NCI-H1417 (cell line): ENCODE measurements around the gene SMARCA2.

Experiments used
- DNase-seq, 3 experiments: peaks; one replicate each; lab custom pipeline; 2025; lab: John Stamatoyannopoulos, UW

The SMARCA2 gene

DNA sequence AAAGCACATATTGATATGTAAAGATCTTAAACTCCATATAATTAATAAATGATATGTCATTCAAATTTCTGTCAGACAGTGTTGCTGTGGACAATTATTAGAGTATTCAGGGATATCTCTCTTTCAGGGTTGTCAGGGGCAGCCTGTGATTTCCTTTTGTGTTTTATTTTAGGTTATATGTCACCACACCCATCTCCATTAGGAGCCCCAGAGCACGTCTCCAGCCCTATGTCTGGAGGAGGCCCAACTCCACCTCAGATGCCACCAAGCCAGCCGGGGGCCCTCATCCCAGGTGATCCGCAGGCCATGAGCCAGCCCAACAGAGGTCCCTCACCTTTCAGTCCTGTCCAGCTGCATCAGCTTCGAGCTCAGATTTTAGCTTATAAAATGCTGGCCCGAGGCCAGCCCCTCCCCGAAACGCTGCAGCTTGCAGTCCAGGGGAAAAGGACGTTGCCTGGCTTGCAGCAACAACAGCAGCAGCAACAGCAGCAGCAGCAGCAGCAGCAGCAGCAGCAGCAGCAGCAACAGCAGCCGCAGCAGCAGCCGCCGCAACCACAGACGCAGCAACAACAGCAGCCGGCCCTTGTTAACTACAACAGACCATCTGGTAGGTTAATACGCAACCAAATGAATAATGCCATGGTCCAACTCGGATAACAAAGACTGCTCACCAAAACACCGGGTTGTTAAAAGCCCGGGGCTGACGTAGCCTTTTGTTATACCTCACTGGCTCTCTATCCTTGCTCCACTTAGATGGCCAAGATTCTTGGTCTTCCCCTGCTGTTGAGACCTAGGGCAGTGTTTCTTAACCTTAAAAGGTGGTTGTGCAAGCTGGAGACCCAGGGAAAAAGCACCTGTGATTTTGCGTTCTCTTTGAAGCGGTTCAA is 24.4 kb downstream of the SMARCA2 start:
- peak in 1 of 3 experiments; percentile 10 for DNase-seq

DNA sequence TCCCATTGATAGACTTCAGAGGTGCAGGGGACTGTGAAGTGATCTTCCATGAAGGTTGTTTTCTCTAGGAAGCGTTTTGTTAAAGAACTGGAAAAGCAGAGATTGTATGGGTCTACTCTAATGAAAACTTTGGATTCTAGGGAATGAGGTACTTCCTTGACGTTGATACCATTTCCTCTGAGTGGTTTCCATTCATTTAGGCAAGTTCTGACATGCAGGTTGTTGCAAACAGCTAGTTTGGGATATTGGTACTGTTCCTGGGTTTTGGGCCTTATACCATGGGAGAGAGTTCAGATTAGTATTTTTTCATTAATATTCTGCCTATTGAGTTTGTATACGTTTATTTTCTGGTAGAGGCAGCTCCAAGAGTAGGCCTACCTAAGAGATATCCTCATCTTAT is 25.7 kb downstream of the SMARCA2 start:
- no peak for DNase-seq

DNA sequence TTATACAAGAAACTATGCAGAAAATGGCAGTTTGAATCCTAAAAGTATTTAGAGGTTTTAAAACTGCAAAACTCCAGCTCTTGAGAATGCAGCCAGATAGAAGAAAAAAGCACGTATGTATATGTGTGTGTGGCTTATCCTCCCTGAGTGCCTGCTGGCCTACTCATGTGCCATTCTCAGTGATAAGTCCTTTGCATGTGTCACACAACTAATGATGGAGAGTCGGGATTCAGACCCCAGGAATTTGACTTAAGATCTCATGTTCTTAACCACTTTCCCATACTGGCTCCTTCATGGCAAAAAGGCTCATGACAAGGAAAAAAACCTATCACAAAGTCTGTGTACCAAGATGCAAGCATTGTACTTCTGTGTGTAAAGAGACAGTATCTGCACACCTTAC is 26.6 kb downstream of the SMARCA2 start:
- DNase-seq: no peak

DNA sequence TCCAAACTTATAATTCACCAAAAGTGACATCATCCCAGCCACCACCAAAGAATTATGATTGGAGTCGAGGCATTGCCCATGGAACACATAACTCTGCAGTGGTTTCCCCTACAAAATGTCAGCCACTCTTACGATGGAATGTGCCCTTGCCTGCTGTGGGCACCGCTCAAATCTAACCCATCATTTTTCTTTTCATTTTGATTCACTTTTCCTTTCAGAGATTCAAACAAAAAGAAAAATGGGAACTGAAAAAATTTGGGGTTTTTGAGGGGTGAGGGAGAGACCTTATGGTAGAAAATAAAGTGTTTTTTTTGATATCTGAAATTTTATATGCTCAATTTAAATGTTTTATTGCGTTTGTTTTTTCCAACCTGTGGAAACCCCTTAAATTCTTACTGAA is 28.1 kb downstream of the SMARCA2 start:
- DNase-seq: no peak

DNA sequence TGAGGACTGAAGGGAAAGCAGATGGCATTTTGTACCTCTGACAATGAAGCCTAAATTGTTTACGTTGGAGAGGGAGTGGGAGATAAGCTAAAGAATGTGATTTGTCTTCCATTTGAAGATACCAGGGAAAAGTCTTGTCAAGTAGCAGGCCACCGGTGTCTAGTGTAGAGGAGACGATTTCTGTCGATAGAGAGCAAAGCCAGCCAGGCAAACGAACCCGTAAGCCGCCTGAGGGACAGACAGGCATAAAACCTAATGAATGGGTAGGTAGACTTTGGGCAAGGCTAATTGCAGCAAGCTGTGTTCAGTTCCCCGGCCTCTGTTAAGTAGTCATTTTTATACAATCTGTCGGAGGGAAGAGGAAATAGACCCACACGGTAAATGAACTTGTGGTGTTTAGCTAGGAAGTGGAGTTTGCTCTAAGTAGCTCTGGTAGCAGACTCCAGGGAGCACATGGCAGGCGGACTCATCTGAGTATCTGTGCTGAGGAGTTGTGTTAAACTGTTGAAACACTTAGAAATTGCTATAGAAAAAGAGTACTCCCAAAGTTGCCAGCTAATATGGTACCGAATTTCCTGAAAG is 28.8 kb downstream of the SMARCA2 start:
- DNase-seq: no peak

DNA sequence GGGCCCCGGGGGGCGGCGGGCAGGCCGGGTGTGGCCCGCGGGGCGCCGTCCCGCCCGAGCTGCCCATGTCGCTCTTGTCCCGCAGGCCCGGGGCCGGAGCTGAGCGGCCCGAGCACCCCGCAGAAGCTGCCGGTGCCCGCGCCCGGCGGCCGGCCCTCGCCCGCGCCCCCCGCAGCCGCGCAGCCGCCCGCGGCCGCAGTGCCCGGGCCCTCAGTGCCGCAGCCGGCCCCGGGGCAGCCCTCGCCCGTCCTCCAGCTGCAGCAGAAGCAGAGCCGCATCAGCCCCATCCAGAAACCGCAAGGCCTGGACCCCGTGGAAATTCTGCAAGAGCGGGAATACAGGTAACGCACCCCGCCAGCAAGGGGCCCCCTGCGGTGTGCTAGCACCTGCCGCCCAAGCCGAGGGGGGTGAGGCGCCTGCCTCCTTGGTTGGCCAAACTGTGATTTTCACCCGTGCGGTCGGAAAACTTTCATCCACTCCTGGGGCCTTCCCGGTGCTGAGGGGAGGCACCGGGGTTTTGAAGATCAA is 32.1 kb downstream of the SMARCA2 start:
- no peak for DNase-seq

DNA sequence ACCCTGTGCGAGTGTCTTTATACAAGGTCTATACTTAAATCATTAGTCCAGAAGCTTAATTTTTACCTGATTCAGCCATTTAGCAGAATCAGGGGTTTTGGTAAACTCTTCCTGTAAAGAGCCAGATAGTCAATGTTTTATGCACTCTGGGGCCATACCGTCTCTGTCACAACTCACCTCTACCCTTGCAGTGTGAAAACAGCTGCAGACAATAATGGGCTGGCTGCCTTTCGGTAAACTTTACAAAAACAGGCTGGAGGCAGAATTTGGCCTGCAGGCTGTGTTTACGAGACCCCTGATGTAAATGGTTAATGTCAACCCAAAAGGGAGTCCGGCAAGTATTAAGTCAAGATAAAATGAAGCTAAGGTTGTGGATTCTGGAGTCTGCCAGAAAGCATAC is 32.8 kb downstream of the SMARCA2 start:
- no peak for DNase-seq

DNA sequence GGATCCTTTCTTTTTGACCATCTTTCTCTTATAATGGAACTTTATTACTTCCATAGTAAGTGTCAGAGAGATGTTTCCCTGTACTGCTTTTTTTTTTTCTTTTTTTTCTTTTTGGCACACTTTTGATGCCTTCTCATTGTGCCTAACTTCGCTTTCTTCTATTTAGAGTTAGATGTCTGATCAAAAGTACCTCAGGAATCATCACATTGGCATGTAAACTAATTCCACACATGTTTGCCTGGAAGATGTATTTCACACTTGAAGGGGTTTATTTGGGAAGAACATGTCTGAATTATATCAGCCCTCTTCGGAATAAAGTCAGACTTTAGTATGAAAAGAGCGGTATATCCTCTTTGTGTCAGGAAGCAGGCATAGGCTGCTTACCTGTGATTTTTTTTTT is 35.1 kb downstream of the SMARCA2 start:
- no peak for DNase-seq

DNA sequence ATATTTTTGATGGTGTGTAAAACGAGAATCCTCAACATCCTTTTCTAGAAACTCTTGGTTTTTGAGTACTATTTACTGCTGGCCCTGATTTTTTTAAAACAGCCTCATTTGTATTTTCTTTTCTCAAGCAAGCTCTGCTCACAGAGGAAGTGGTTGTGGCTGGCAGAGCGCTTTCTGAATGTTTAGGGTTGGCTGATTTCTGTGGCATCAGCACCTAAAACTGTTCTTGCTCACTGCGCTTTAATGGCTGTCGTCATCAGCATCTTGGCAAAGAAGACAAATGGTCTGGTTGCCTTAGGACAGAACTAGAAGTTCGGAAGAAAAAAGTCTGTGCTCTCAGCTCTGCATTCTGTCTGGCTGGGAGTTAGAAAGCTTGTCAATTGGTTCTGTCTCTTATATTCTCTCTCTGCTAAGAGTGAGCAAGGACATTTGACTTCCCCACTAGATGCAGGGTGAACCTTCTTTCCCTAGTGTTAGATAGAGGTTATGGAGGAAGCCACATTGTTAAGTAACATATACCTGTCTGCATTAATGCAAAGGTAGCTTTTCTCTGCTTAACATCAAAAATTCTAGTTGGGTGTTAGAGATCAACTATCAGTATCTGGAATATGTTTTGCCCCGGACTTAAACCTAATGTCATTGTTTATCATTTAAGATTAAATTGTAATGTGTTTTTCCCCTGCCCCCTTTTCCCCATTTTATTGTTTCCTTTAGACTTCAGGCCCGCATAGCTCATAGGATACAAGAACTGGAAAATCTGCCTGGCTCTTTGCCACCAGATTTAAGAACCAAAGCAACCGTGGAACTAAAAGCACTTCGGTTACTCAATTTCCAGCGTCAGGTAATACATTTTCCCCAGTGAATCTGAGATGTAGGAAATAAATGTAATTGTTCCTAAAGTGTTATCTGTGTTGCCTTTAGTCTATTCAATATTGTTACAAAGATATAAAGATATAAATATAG is 39.0 kb downstream of the SMARCA2 start:
- no peak for DNase-seq

DNA sequence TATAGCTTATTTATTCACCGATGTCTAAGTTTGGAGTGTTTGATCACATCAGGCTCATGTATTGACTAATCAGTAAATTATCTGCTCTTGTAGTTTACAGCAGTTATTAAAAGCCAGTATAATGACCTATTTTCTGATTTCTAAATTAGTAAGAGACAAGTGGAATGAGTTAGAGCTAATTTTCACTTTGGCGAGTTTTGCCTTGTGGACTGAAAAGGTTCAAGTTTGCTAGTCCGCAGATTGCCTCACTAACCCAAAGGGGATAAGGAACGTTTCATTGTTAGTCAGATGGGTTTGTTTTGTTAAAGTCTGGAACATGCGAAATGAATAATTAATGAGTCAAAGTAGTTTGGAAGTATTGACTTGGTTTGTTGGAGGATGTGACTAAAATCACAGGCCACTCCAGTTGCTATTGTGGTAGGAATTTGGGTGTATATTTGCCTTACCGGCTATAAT is 40.1 kb downstream of the SMARCA2 start:
- DNase-seq: no peak

DNA sequence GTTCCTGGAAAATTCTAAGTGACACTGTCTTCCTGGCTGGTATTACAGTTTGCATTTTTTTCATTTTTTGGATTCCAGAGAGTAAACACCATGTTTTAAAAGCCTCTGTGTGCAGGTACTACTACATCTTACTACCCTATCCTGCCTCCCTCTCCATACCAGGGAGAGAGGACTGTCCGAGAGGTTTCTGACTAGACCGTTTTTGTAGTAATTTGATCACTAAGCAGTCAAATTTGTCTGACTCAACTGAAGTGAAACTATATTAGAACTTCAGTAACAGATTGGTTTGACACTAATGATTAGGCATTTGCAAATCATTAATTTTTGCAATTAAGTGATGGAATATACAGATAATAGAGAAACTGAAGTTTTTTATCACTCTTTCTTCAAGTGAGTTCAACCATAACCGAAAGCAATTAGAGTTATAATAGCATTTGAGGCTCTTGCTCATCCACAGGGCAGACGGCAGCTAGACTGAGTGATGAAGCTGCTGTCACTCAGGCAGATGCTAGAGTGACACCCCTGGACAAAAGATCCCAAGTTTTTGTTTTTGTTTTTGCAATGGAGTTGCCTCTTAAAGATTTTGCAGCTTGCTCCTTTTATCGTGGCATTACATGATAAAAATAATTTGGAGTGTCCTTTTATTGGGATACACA is 44.3 kb downstream of the SMARCA2 start:
- no peak for DNase-seq

DNA sequence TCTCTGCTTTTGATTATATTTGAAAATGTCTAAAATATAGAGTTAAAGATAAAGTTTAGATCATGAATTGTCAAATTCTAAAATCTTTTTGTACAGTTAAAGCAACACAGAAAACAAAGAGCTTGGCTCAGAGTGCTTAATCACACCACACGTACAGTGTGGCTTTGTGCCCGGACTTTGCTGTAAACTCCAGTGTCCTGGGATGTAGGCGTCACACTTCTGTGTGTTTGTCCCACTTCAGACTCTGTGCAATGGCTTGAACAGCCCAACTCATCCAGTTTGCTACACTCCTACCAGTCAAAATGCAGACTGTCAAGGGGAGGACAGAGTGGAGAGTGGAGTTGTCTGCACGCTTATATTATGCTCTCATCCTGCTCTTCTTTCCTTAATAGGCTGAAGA is 45.3 kb downstream of the SMARCA2 start:
- DNase-seq: no peak

DNA sequence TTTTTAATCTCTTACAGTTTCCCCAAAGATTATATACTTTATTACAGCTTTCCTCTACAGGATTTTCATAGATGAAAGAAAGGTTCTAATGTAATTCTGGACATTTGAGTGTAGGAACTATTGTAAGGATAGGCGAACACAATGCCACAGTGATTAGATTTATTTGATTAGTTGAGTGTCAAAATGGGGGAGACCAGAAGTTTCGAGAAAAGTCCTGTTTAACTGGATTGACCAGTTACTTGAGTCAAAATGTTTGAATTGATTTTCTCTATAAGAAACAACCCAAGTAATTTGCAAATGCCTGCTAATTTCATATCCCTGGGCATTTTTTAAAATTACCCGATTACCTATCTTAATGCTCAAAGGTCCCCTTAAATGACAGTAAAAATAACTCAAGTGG is 50.6 kb downstream of the SMARCA2 start:
- no peak for DNase-seq

DNA sequence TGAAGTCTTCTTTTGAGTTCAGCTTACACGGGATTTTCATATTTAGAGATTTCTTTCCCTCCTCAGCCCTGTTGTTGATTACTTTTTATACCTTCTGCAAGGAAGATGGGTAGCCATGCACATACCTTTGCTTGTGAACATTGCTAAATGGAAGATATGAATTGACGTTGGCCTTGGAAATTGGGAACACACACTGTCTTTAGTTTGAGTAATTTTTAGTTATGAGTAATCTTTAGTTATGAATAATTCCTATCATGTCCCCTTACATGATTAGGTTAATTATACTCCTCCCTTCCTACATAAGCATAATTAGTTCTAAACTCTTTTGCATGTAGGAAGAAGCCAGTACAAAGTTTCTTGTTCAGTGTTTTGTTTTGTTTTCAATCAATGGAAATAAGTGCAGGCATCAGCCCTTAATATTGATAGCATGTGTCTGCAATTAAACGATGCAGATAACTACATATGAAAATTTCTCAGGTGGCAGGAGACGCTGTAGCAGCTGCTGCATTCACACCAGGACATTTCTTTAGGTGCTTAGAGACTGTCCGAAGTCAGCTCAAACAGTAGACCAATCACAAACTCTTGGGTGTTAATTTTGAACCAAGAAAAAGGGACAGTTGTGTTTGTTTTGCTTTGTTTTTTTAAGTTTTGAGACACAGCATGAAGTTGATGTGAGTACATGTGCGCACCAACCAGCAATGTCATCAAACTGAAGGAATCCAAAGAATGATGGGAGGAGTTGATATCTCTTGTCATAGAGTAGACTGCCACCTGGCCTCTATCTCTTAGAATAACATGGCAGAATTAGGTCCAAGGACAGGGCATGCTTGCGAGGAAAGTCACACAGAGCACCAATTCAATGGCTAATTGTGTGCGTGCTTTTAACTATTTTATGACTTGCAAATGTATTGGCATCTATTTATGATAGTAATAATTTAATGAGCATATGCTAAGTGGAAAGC is 51.4 kb downstream of the SMARCA2 start:
- DNase-seq: no peak

DNA sequence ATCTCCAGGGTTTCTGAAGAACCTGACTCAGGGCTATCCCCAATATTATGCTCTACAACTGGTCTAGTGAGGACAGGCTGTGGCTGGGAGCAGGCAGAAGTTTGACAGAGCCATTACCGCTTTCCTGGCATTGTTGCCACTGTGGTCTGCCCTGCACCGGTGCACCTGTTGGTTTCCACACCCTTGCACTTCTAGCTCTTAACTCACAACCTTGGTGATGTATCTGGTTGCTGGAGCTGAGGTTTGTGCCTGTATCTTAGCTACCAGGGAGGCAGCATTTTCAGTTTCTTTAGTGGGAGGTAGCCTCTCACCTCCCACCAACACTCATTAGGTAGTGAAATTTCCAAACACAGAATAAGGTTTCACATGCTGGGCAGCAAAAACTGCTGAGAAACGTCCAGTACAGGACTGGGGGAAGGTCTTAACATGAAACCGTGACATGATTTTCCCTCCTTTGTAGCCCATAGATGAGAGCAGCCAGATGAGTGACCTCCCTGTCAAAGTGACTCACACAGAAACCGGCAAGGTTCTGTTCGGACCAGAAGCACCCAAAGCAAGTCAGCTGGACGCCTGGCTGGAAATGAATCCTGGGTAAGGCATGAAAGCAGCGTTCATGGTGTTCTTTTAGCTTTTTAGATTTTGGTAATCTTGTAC is 57.7 kb downstream of the SMARCA2 start:
- no peak for DNase-seq

DNA sequence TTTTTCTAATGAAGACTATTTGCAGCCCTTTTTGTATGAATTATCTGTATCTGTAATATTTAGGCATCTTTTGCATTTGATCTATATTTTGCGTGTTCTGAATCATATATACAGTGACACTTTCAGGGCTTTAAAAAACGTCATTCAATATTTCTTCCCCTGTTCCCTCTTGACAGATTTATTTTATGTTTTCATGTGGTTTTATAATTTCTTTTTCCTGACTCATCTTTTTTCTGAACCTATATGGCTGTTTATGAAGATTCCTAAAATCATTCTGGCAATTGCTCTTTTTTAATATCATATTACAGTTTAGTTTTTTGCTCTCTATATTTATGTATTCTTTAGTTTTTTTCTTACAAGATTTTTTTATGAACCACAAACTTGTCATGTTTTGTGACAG is 67.6 kb downstream of the SMARCA2 start:
- DNase-seq: no peak

DNA sequence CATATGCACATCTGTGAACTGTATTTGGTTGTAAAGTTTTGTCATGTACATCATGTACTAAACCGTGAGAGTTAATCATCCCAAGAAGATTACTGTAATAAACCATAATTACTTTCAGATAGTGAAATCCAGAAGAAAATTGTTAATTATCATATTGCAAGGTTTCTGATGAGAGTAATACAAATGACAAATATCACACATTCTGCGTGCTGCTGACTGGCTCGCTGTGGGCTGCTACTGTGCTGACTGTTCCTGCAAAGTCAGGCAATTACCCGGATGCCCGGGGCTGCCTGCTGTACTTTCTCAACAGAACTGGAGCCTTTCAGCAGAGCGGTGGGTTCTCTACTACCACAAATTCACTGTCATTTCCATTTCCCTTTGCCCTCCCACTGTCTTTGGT is 68.3 kb downstream of the SMARCA2 start:
- DNase-seq: no peak

DNA sequence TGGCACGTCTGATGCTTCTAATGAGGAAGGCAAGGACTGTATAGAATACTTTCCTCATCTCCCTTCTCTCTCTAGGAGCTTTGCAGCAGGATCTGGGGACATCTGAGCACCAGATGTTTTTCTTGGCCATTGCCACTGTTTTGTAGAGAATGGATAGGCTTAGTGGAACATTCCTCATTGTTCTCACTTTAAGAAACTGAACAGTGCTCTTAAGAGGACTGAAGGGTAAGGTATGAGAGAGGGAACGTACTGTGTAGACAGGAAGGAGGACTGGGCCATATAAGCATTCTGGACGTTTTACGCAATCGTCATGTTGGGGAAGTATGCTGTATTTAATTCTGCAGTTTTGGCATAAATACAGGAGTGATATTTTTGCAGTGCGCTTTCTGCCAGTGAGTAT is 70.6 kb downstream of the SMARCA2 start:
- DNase-seq: no peak

DNA sequence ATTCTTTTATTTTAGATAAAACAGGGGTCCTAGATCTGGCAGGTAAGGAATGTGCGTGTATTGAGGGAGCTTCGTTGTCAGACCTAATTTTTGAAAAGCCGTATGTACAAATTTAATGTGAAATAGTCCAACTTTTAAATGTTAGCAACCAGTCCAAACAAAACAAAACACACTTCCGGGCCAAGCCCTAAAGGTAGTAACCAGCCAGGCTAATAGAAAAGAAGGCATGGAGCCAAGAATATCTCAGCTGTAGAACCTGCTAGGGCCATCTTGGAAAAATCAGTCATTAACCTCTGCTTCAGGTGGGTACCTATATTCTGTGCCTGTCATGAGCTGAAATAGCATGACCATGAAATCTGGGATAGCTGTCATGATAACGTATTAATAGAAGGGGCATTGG is 71.0 kb downstream of the SMARCA2 start:
- no peak for DNase-seq

DNA sequence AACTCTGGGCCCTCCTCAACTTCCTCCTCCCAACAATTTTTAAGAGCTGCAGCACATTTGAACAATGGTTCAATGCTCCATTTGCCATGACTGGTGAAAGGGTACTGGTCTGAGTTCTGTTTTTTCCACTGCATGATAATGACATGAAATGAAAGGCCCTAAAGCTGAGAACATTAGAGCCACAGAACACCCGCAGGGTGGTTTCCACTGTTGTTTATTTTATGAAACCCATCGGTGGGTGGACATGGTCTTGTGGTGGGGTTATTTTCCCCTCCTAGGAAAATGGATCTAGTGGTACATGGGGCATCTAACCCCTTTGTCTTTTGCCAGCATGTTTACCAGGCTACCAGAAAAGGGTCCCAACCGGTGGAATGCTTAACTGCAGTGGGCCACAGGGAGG is 71.8 kb downstream of the SMARCA2 start:
- no peak for DNase-seq
